ENCODE measurements around the gene COL9A3. TPM values are rescaled to one million over a fixed set of nuclear protein-coding genes. Genes with fewer than 3 reads are reported as not detected.

COL9A3 gene
- total RNA-seq, 1 experiment from 2014 or later, result 136 TPM

DNA sequence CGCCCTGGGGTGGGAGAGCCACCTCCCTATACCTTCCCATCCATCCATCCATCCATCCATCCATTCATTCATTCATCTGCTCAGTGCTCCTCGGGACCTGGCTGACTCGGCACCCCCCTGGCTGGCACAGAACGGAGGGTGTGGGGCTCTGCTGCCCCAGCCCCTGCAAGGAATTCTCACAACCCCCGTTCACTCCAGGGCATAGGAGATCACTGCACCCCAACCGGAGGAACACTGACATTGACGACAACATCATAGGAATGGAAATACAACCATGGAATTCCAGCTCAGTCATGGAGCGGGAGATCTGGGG lies 48.7 kb upstream of the COL9A3 start (continued):
- TF ChIP-seq, protein P1, sequence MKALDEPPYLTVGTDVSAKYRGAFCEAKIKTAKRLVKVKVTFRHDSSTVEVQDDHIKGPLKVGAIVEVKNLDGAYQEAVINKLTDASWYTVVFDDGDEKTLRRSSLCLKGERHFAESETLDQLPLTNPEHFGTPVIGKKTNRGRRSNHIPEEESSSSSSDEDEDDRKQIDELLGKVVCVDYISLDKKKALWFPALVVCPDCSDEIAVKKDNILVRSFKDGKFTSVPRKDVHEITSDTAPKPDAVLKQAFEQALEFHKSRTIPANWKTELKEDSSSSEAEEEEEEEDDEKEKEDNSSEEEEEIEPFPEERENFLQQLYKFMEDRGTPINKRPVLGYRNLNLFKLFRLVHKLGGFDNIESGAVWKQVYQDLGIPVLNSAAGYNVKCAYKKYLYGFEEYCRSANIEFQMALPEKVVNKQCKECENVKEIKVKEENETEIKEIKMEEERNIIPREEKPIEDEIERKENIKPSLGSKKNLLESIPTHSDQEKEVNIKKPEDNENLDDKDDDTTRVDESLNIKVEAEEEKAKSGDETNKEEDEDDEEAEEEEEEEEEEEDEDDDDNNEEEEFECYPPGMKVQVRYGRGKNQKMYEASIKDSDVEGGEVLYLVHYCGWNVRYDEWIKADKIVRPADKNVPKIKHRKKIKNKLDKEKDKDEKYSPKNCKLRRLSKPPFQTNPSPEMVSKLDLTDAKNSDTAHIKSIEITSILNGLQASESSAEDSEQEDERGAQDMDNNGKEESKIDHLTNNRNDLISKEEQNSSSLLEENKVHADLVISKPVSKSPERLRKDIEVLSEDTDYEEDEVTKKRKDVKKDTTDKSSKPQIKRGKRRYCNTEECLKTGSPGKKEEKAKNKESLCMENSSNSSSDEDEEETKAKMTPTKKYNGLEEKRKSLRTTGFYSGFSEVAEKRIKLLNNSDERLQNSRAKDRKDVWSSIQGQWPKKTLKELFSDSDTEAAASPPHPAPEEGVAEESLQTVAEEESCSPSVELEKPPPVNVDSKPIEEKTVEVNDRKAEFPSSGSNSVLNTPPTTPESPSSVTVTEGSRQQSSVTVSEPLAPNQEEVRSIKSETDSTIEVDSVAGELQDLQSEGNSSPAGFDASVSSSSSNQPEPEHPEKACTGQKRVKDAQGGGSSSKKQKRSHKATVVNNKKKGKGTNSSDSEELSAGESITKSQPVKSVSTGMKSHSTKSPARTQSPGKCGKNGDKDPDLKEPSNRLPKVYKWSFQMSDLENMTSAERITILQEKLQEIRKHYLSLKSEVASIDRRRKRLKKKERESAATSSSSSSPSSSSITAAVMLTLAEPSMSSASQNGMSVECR (CRISPR knock-in tag; IDR thresholded peaks at IDR 0.05; ENCODE audit: borderline replicate concordance), result no peak
- no peak for TF ChIP-seq SMAD4 (CRISPR knock-in tag; IDR thresholded peaks at IDR 0.05)
- TF ChIP-seq NFYB (CRISPR knock-in tag; conservative IDR thresholded peaks at IDR 0.05; ENCODE audit: low read depth), result no peak
- TF ChIP-seq, protein P2, sequence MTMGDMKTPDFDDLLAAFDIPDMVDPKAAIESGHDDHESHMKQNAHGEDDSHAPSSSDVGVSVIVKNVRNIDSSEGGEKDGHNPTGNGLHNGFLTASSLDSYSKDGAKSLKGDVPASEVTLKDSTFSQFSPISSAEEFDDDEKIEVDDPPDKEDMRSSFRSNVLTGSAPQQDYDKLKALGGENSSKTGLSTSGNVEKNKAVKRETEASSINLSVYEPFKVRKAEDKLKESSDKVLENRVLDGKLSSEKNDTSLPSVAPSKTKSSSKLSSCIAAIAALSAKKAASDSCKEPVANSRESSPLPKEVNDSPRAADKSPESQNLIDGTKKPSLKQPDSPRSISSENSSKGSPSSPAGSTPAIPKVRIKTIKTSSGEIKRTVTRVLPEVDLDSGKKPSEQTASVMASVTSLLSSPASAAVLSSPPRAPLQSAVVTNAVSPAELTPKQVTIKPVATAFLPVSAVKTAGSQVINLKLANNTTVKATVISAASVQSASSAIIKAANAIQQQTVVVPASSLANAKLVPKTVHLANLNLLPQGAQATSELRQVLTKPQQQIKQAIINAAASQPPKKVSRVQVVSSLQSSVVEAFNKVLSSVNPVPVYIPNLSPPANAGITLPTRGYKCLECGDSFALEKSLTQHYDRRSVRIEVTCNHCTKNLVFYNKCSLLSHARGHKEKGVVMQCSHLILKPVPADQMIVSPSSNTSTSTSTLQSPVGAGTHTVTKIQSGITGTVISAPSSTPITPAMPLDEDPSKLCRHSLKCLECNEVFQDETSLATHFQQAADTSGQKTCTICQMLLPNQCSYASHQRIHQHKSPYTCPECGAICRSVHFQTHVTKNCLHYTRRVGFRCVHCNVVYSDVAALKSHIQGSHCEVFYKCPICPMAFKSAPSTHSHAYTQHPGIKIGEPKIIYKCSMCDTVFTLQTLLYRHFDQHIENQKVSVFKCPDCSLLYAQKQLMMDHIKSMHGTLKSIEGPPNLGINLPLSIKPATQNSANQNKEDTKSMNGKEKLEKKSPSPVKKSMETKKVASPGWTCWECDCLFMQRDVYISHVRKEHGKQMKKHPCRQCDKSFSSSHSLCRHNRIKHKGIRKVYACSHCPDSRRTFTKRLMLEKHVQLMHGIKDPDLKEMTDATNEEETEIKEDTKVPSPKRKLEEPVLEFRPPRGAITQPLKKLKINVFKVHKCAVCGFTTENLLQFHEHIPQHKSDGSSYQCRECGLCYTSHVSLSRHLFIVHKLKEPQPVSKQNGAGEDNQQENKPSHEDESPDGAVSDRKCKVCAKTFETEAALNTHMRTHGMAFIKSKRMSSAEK (CRISPR knock-in tag; IDR thresholded peaks at IDR 0.05; ENCODE audit: borderline replicate concordance), result no peak

DNA sequence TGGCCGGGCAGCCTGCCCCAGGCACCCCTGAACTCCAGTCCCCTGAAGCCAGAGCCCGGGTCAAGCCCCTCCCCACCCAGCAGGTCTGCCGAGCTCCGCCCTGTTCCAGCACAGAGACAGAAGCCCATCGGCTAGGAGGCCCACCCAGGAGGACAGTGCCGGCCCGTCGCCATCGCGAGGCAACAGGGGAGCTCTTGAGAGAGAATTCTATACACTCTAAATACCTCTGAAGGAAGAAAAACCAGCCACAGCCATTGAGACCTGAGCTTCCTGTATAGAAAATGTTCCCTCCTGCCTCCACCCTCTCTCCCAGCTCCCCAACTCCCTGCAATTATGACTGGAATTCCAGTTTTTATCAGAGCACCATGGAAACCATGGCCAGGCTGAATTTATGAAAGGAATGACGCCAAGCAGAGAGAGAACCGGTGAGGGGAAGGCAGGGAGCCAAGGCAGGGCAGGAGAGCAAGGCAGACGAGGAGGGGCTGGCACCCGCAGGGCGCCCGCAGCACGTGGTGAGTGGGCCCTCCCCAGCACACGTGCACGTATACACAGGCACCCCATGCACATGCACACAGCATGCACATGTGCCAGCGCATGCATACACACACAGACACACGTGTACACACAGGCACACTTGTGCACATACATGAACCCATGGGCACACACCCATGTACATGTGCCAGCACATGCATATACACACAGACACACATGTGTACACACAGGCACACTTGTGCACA lies 48.1 kb upstream of the COL9A3 start:
- Mint-ChIP-seq H3K9me3 (no peaks in the 10 kb centered on the region), H3K36me3 (no peaks in the 10 kb centered on the region), H3K27ac (peak overlapping the region; percentile 57), H3K4me1 (0 out of 2 replicates have a peak, but pooled peaks cover 2% of the 10 kb centered on the region), H3K4me3 (no peak overlapping the region), H3K27me3 (ENCODE audit: low read depth) (no peaks in the 10 kb centered on the region)
- no peak for TF ChIP-seq ZNF121 (CRISPR knock-in tag; IDR thresholded peaks at IDR 0.05)
- TF ChIP-seq, protein P3, sequence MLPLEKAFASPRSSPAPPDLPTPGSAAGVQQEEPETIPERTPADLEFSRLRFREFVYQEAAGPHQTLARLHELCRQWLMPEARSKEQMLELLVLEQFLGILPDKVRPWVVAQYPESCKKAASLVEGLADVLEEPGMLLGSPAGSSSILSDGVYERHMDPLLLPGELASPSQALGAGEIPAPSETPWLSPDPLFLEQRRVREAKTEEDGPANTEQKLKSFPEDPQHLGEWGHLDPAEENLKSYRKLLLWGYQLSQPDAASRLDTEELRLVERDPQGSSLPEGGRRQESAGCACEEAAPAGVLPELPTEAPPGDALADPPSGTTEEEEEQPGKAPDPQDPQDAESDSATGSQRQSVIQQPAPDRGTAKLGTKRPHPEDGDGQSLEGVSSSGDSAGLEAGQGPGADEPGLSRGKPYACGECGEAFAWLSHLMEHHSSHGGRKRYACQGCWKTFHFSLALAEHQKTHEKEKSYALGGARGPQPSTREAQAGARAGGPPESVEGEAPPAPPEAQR (CRISPR knock-in tag; IDR thresholded peaks at IDR 0.05), result no peak
- TF ChIP-seq CREM (CRISPR knock-in tag; IDR thresholded peaks at IDR 0.05), result no peak
- TF ChIP-seq CBFB (CRISPR knock-in tag; IDR thresholded peaks at IDR 0.05; ENCODE audit: low read depth), result no peak
- no peak for TF ChIP-seq GABPB1 (CRISPR knock-in tag; IDR thresholded peaks at IDR 0.05)
- no peak for TF ChIP-seq SOX15 (CRISPR knock-in tag; IDR thresholded peaks at IDR 0.05)
- TF ChIP-seq MXD4 (CRISPR knock-in tag; IDR thresholded peaks at IDR 0.05; ENCODE audit: borderline replicate concordance), result no peak
- TF ChIP-seq, protein P4, sequence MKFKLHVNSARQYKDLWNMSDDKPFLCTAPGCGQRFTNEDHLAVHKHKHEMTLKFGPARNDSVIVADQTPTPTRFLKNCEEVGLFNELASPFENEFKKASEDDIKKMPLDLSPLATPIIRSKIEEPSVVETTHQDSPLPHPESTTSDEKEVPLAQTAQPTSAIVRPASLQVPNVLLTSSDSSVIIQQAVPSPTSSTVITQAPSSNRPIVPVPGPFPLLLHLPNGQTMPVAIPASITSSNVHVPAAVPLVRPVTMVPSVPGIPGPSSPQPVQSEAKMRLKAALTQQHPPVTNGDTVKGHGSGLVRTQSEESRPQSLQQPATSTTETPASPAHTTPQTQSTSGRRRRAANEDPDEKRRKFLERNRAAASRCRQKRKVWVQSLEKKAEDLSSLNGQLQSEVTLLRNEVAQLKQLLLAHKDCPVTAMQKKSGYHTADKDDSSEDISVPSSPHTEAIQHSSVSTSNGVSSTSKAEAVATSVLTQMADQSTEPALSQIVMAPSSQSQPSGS (CRISPR knock-in tag; IDR thresholded peaks at IDR 0.05; ENCODE audit: borderline replicate concordance, low read depth), result no peak
- TF ChIP-seq RORB (CRISPR knock-in tag; IDR thresholded peaks at IDR 0.05), result no peak
- TF ChIP-seq SMAD4 (CRISPR knock-in tag; IDR thresholded peaks at IDR 0.05), result no peak
- TF ChIP-seq, protein P5, sequence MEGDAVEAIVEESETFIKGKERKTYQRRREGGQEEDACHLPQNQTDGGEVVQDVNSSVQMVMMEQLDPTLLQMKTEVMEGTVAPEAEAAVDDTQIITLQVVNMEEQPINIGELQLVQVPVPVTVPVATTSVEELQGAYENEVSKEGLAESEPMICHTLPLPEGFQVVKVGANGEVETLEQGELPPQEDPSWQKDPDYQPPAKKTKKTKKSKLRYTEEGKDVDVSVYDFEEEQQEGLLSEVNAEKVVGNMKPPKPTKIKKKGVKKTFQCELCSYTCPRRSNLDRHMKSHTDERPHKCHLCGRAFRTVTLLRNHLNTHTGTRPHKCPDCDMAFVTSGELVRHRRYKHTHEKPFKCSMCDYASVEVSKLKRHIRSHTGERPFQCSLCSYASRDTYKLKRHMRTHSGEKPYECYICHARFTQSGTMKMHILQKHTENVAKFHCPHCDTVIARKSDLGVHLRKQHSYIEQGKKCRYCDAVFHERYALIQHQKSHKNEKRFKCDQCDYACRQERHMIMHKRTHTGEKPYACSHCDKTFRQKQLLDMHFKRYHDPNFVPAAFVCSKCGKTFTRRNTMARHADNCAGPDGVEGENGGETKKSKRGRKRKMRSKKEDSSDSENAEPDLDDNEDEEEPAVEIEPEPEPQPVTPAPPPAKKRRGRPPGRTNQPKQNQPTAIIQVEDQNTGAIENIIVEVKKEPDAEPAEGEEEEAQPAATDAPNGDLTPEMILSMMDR (IDR thresholded peaks at IDR 0.05), result no peak
- TF ChIP-seq, protein P6, sequence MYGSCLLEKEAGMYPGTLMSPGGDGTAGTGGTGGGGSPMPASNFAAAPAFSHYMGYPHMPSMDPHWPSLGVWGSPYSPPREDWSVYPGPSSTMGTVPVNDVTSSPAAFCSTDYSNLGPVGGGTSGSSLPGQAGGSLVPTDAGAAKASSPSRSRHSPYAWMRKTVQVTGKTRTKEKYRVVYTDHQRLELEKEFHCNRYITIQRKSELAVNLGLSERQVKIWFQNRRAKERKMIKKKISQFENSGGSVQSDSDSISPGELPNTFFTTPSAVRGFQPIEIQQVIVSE (CRISPR knock-in tag; IDR thresholded peaks at IDR 0.05; ENCODE audit: borderline replicate concordance), result no peak
- TF ChIP-seq FOXP1 (CRISPR knock-in tag; IDR thresholded peaks at IDR 0.05; ENCODE audit: borderline replicate concordance), result no peak
- TF ChIP-seq HMGA2 (CRISPR knock-in tag; IDR thresholded peaks at IDR 0.05), result no peak
- TF ChIP-seq, protein P7, sequence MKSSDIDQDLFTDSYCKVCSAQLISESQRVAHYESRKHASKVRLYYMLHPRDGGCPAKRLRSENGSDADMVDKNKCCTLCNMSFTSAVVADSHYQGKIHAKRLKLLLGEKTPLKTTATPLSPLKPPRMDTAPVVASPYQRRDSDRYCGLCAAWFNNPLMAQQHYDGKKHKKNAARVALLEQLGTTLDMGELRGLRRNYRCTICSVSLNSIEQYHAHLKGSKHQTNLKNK (CRISPR knock-in tag; IDR thresholded peaks at IDR 0.05), result no peak
- no peak for TF ChIP-seq ZNF317 (CRISPR knock-in tag; IDR thresholded peaks at IDR 0.05; ENCODE audit: borderline replicate concordance, low read depth)
- no peak for TF ChIP-seq GTF2I (CRISPR knock-in tag; conservative IDR thresholded peaks at IDR 0.05)
- TF ChIP-seq ZNF423 (CRISPR knock-in tag; IDR thresholded peaks at IDR 0.05), result no peak
- no peak for TF ChIP-seq NFE2L1 (CRISPR knock-in tag; IDR thresholded peaks at IDR 0.05)
- POLR2A ChIA-PET, result no interaction called here
- CTCF ChIA-PET, result interaction anchor here (1.2 to 1.7 kb wide), 3 partner anchors 14 to 61 kb away, joined by 4 to 6 read pairs (median 5); no protein-coding TSS in a partner anchor
- ATAC-seq (peak; percentile 58), DNase-seq (ENCODE audit: low spot score) (peak; percentile 39)

Measured in WTC11 (cell line).